ENCODE measurements around the gene SVEP1.

- TF ChIP-seq MYNN (tag by site-specific recombination; IDR thresholded peaks at IDR 0.05; ENCODE audit: borderline replicate concordance) = no peak
- no peak for TF ChIP-seq ZNF211 (tag by site-specific recombination; IDR thresholded peaks at IDR 0.05; ENCODE audit: low read depth)
- no peak for TF ChIP-seq ZBTB8A (tag by site-specific recombination; IDR thresholded peaks at IDR 0.05)
- TF ChIP-seq BCL11A (tag by site-specific recombination; IDR thresholded peaks at IDR 0.05; ENCODE audit: low read depth) = no peak
- no peak for TF ChIP-seq GLI2 (tag by site-specific recombination; IDR thresholded peaks at IDR 0.05; ENCODE audit: borderline replicate concordance, low read depth)
- TF ChIP-seq, protein P1, sequence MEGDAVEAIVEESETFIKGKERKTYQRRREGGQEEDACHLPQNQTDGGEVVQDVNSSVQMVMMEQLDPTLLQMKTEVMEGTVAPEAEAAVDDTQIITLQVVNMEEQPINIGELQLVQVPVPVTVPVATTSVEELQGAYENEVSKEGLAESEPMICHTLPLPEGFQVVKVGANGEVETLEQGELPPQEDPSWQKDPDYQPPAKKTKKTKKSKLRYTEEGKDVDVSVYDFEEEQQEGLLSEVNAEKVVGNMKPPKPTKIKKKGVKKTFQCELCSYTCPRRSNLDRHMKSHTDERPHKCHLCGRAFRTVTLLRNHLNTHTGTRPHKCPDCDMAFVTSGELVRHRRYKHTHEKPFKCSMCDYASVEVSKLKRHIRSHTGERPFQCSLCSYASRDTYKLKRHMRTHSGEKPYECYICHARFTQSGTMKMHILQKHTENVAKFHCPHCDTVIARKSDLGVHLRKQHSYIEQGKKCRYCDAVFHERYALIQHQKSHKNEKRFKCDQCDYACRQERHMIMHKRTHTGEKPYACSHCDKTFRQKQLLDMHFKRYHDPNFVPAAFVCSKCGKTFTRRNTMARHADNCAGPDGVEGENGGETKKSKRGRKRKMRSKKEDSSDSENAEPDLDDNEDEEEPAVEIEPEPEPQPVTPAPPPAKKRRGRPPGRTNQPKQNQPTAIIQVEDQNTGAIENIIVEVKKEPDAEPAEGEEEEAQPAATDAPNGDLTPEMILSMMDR (tag by site-specific recombination; IDR thresholded peaks at IDR 0.05) = no peak
Observed at GRCh38 chr9:110389148-110389750, 190.3 kb downstream of the SVEP1 start.
